H1 (cell line): ENCODE measurements around the gene COL27A1. TPM values are rescaled to one million over a fixed set of nuclear protein-coding genes. Genes with fewer than 3 reads are reported as not detected.

ENCODE experiments used
- BCL11A ChIP-seq, 2 experiments: IDR thresholded peaks; one replicate each; pipeline ENCODE4 v1.6.1; 2011; ENCODE audit warnings: low read depth in 2 of 2, low read length in 2 of 2, mild to moderate bottlenecking in 2 of 2
- MAFK ChIP-seq: IDR thresholded peaks from 2 replicates; pipeline ENCODE4 v1.6.1; 2012; ENCODE audit warnings: low read depth, mild to moderate bottlenecking, improper control_type of control experiment, low read length
- PHF8 ChIP-seq: fragments of 200-600 bp; sonication (generic); conservative IDR thresholded peaks from 2 replicates; pipeline ENCODE4 v1.7.1; 2012; ENCODE audit warnings: low read depth, mild to moderate bottlenecking, inconsistent platforms, low read length, moderate library complexity
- YY1 ChIP-seq: IDR thresholded peaks from 2 replicates; pipeline ENCODE4 v1.6.1; 2011; ENCODE audit warnings: low read depth, mild to moderate bottlenecking, low read length
- polyA plus RNA-seq, 7 experiments: library from polyadenylated mRNA; depleted of rRNA in 3 of 7; stranded (reverse) in 5 of 7; unstranded in 2 of 7; fragments of >200 nt in 5 of 7; fragments of 200-250 nt in 2 of 7; gene quantifications; 1 replicate in 5 of 7; 2 replicates in 1 of 7; 4 replicates in 1 of 7; pipeline versions ENCODE4 v1.2.1 to v1.2.3, GENCODE V29; 2011 to 2013; ENCODE audit warnings: missing spikeins in 2 of 7, mixed read lengths in 2 of 7
- total RNA-seq: library from RNA; stranded (reverse); fragmentation: NEBNext Ultra II Directional; extraction: Animal tissue kit (Norgen Biotek cat#: 25700); gene quantifications from 2 replicates; pipeline ENCODE4 v1.2.1, GENCODE V29; 2021

The COL27A1 gene
- total and polyA plus RNA-seq, 2 of the 8 experiments (the other 6 are each of a cell fraction or from before 2014, with no cell fraction given) = 15.1 to 22.8 TPM

- TF ChIP-seq YY1 = no peak
- TF ChIP-seq BCL11A (IDR thresholded peaks at IDR 0.05; ENCODE audit: low read depth in 2 of 2, low read length in 2 of 2) = no peak
- TF ChIP-seq PHF8 = no peak
- TF ChIP-seq MAFK = no peak
These were observed 94.3 kb downstream of the COL27A1 start (continued) for GRCh38 chr9:114249424-114250234.
